ENCODE data around the gene CDPF1. TPM values are rescaled to one million over a fixed set of nuclear protein-coding genes. Genes with fewer than 3 reads are reported as not detected.

CDPF1 gene
- total RNA-seq, 1 experiment from 2014 or later = 16.3 TPM

DNA sequence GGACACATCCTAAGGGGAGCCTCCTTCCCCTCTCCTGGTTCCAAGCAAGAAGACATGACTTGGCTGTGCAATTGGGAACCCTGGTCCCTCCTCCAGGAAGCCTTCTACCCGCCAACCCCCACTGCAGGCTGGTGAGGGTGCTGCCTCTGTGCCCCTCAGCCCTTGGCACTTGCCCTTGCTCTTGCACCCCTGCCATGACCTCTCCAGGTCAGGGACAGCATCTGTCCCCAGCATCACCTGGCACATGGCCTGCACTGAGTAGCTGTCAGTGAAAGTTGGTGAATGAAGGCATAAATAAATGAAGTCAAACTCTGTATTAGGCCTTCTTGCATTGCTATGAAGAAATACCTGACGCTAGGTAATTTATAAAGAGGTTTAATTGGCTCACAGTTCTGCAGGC is 44.7 kb upstream of the CDPF1 start:
- no TSS peak for BruUV-seq (replicated peaks)
- Histone ChIP-seq H3K4me3 (replicated peaks in 1 of 2; ENCODE audit: low read depth in 1 of 2, low read length in 2 of 2) (no peak overlapping the region), H3K79me2 (ENCODE audit: insufficient read depth, low read length) (peaks cover 28% of the 10 kb centered on the region), H2AFZ (ENCODE audit: low read depth, low read length, poor library complexity, severe bottlenecking) (no peak overlapping the region), H3K27me3 (ENCODE audit: insufficient read depth, low read length) (no peaks in the 10 kb centered on the region), H3K36me3 (ENCODE audit: control insufficient read depth in 1 of 2, insufficient read depth in 2 of 2, low read length in 2 of 2) (peaks cover 15 to 22% of the 10 kb centered on the region in 2 experiments; a peak in 3 of 4 replicates), H3K4me1 (ENCODE audit: control insufficient read depth in 1 of 2, insufficient read depth in 2 of 2, low read length in 2 of 2) (peaks cover 12 to 21% of the 10 kb centered on the region in 2 experiments; a peak in 3 of 4 replicates), H3K9ac (ENCODE audit: low read length) (no peak overlapping the region), H3K9me2 (ENCODE audit: insufficient read depth) (no peaks in the 10 kb centered on the region), H3K4me2 (ENCODE audit: low read length) (no peak overlapping the region), H4K20me1 (ENCODE audit: insufficient read depth) (no peaks in the 10 kb centered on the region), H3K27ac (ENCODE audit: low read depth, low read length) (no peak overlapping the region), H3K9me3 (ENCODE audit: control insufficient read depth in 1 of 2, insufficient read depth in 1 of 2, low read depth in 1 of 2, low read length in 2 of 2) (no peaks in the 10 kb centered on the region)
- RAD21 ChIA-PET (ENCODE audit: low non-redundant PET in 1 of 2, low total read pairs in 2 of 2, uncharacterized antibody in 2 of 2, unreplicated experiment in 2 of 2) = no interaction called here
- DNase-seq (ENCODE audit: low read depth, low spot score) = no peak
- intact Hi-C loops (cut with micrococcal nuclease) = loop anchor here (5.0 kb wide), 1 partner anchor 172 kb away; no protein-coding TSS in a partner anchor
- CTCF ChIA-PET = no interaction called here
- no peak for TF ChIP-seq ZFX (IDR thresholded peaks at IDR 0.05)
- no peak for TF ChIP-seq ZNF274 (IDR thresholded peaks at IDR 0.05; ENCODE audit: low read depth, low read length)
- no peak for TF ChIP-seq JUND (IDR thresholded peaks at IDR 0.05)
- no peak for TF ChIP-seq RAD21 (IDR thresholded peaks at IDR 0.05; ENCODE audit: low read depth)
- no peak for TF ChIP-seq EZH2 (IDR thresholded peaks at IDR 0.05)
- no peak for TF ChIP-seq CEBPB (IDR thresholded peaks at IDR 0.05; ENCODE audit: low read depth)
- TF ChIP-seq YY1 (IDR thresholded peaks at IDR 0.05; ENCODE audit: extremely low read depth, insufficient replicate concordance, low read depth, low read length) = no peak
- TF ChIP-seq SIN3A (IDR thresholded peaks at IDR 0.05; ENCODE audit: low read depth) = no peak
- TF ChIP-seq, protein P1, sequence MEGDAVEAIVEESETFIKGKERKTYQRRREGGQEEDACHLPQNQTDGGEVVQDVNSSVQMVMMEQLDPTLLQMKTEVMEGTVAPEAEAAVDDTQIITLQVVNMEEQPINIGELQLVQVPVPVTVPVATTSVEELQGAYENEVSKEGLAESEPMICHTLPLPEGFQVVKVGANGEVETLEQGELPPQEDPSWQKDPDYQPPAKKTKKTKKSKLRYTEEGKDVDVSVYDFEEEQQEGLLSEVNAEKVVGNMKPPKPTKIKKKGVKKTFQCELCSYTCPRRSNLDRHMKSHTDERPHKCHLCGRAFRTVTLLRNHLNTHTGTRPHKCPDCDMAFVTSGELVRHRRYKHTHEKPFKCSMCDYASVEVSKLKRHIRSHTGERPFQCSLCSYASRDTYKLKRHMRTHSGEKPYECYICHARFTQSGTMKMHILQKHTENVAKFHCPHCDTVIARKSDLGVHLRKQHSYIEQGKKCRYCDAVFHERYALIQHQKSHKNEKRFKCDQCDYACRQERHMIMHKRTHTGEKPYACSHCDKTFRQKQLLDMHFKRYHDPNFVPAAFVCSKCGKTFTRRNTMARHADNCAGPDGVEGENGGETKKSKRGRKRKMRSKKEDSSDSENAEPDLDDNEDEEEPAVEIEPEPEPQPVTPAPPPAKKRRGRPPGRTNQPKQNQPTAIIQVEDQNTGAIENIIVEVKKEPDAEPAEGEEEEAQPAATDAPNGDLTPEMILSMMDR (IDR thresholded peaks at IDR 0.05 in 2 of 3, conservative IDR thresholded peaks at IDR 0.05 in 1 of 3; ENCODE audit: borderline replicate concordance in 1 of 3, insufficient read depth in 1 of 3, low read depth in 2 of 3, low read length in 2 of 3) = no peak
- no peak for TF ChIP-seq SRF (IDR thresholded peaks at IDR 0.05; ENCODE audit: low read depth)
- no peak for TF ChIP-seq POLR2AphosphoS5 (IDR thresholded peaks at IDR 0.05; ENCODE audit: low read depth, low read length)
- no peak for TF ChIP-seq ELF1 (IDR thresholded peaks at IDR 0.05; ENCODE audit: borderline replicate concordance, low read depth)
- no peak for TF ChIP-seq POLR2A (IDR thresholded peaks at IDR 0.05; ENCODE audit: borderline replicate concordance, extremely low read depth, insufficient read depth, insufficient read length)
- TF ChIP-seq CBX3 (IDR thresholded peaks at IDR 0.05; ENCODE audit: low read depth) = no peak
- TF ChIP-seq TCF7L2 (IDR thresholded peaks at IDR 0.05; ENCODE audit: borderline replicate concordance, extremely low read depth, insufficient read depth, insufficient read length) = no peak
- TF ChIP-seq FOSL1 (IDR thresholded peaks at IDR 0.05; ENCODE audit: low read depth) = no peak
- TF ChIP-seq, protein P2, sequence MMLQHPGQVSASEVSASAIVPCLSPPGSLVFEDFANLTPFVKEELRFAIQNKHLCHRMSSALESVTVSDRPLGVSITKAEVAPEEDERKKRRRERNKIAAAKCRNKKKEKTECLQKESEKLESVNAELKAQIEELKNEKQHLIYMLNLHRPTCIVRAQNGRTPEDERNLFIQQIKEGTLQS (IDR thresholded peaks at IDR 0.05) = no peak
- POLR2A ChIA-PET = no interaction called here
- ATAC-seq = no peak

All from HCT116 (cell line).